Colonic mucosa (tissue), 4 donors: ENCODE results near the gene TGFBR1. TPM values are rescaled to one million over a fixed set of nuclear protein-coding genes. Genes with fewer than 3 reads are reported as not detected.

ENCODE experiments used
- DNase-seq: peaks from one replicate; pipeline ENCODE4 v3.0.0-alpha.2; 2020
- H3K27ac ChIP-seq: fragments of 200-600 bp; one replicate; pipeline ENCODE4 v1.8.0; 2021
- H3K27me3 ChIP-seq: fragments of 200-600 bp; one replicate; pipeline ENCODE4 v1.8.0; 2021
- H3K36me3 ChIP-seq: fragments of 200-600 bp; one replicate; pipeline ENCODE4 v1.8.0; 2021
- H3K4me1 ChIP-seq: fragments of 200-600 bp; one replicate; pipeline ENCODE4 v1.8.0; 2021; ENCODE audit warnings: mild to moderate bottlenecking
- H3K4me3 ChIP-seq: fragments of 200-600 bp; one replicate; pipeline ENCODE4 v1.8.0; 2021
- H3K9ac ChIP-seq, 2 donors: one replicate each; pipeline ENCODE4 v1.7.0; 2013; ENCODE audit warnings: control low read depth in 2 of 2, low read depth in 2 of 2, low read length in 2 of 2
- H3K9me3 ChIP-seq: fragments of 200-600 bp; one replicate; pipeline ENCODE4 v1.8.0; 2021
- CTCF ChIP-seq: fragments of 200-600 bp; IDR thresholded peaks from one replicate; pipeline ENCODE4 v1.8.0; 2022; ENCODE audit warnings: antibody characterized with exemption, mild to moderate bottlenecking
- intact Hi-C: fragments of 100-400 bp; cut with DNase I; formaldehyde crosslinking; loops from one replicate; pipeline ENCODE4 v1.14.1; 2022
- total RNA-seq, 2 donors: library from RNA; stranded (reverse); fragmentation: NEBNext Ultra II Directional in 1 of 2; extraction: Animal tissue kit (Norgen Biotek cat#: 25700) in 1 of 2; gene quantifications; one replicate each; pipeline ENCODE4 v1.2.1, GENCODE V29; 2021
- donor health status: healthy.
- donor health status: DM: no; HTN: no; CAD: no.
- donor health status: DM: no; HTN: no; CAD: no.

TGFBR1 gene
- total RNA-seq, 2 donors from 2014 or later = 19.0 to 48.7 TPM

GRCh38 chr9:99150451-99151171 lies 45.7 kb downstream of the TGFBR1 start:
- Histone ChIP-seq H3K27me3 (no peaks in the 10 kb centered on the region), H3K9me3 (no peaks in the 10 kb centered on the region), H3K27ac (no peak overlapping the region), H3K4me1 (no peaks in the 10 kb centered on the region), H3K36me3 (no peaks in the 10 kb centered on the region), H3K4me3 (no peak overlapping the region), H3K9ac (no peak overlapping the region)
- no peak for TF ChIP-seq CTCF
- DNase-seq = no peak
- intact Hi-C loops = no loop called here

GRCh38 chr9:99154356-99154755 lies 49.4 kb downstream of the TGFBR1 start:
- no peaks in the 10 kb centered on the region for H3K27me3 ChIP-seq
- H3K9me3 ChIP-seq = no peaks in the 10 kb centered on the region
- no peaks in the 10 kb centered on the region for H3K36me3 ChIP-seq
- DNase-seq = no peak
- intact Hi-C loops = no loop called here
- no peak overlapping the region for H3K9ac ChIP-seq
- no peaks in the 10 kb centered on the region for H3K4me1 ChIP-seq
- H3K27ac ChIP-seq = no peak overlapping the region
- no peak for TF ChIP-seq CTCF
- H3K4me3 ChIP-seq = no peak overlapping the region

GRCh38 chr9:99155736-99156135 lies 50.8 kb downstream of the TGFBR1 start:
- no peak for DNase-seq
- no peaks in the 10 kb centered on the region for H3K36me3 ChIP-seq
- H3K9me3 ChIP-seq = no peaks in the 10 kb centered on the region
- H3K4me1 ChIP-seq = no peaks in the 10 kb centered on the region
- intact Hi-C loops = no loop called here
- H3K4me3 ChIP-seq = no peak overlapping the region
- no peak overlapping the region for H3K9ac ChIP-seq
- no peak for TF ChIP-seq CTCF
- H3K27ac ChIP-seq = no peak overlapping the region
- H3K27me3 ChIP-seq = no peaks in the 10 kb centered on the region

GRCh38 chr9:99158629-99159028 lies 53.7 kb downstream of the TGFBR1 start:
- intact Hi-C loops = no loop called here
- H3K27ac ChIP-seq = no peak overlapping the region
- no peak for DNase-seq
- no peak overlapping the region for H3K4me3 ChIP-seq
- no peaks in the 10 kb centered on the region for H3K4me1 ChIP-seq
- TF ChIP-seq CTCF = no peak
- no peaks in the 10 kb centered on the region for H3K27me3 ChIP-seq
- H3K9ac ChIP-seq = no peak overlapping the region
- no peaks in the 10 kb centered on the region for H3K36me3 ChIP-seq
- no peaks in the 10 kb centered on the region for H3K9me3 ChIP-seq

- no peak overlapping the region for H3K4me3 ChIP-seq
- H3K36me3 ChIP-seq = no peaks in the 10 kb centered on the region
- no peaks in the 10 kb centered on the region for H3K27me3 ChIP-seq
- no peak for DNase-seq
- no peak overlapping the region for H3K27ac ChIP-seq
- H3K9ac ChIP-seq = no peak overlapping the region
- no peaks in the 10 kb centered on the region for H3K4me1 ChIP-seq
- TF ChIP-seq CTCF = no peak
- H3K9me3 ChIP-seq = no peaks in the 10 kb centered on the region
- intact Hi-C loops = loop anchor here (5.0 kb wide), 2 partner anchors 52 to 1157 kb away; no protein-coding TSS in a partner anchor
Observed at GRCh38 chr9:99160173-99160572, 55.3 kb downstream of the TGFBR1 start.
